Stimulated activated CD8-positive, alpha-beta memory T cell treated with anti-CD3 and anti-CD28 coated beads, Interleukin-7, amount 100 ng/mL, for 1 hour (primary cell): ENCODE results near the gene ENDOU.

ENCODE experiments used
- DNase-seq, 2 donors: peaks; one replicate each; pipeline ENCODE4 v3.0.0-alpha.2; 2020; ENCODE audit warnings: low read depth in 2 of 2

ENDOU gene

DNA sequence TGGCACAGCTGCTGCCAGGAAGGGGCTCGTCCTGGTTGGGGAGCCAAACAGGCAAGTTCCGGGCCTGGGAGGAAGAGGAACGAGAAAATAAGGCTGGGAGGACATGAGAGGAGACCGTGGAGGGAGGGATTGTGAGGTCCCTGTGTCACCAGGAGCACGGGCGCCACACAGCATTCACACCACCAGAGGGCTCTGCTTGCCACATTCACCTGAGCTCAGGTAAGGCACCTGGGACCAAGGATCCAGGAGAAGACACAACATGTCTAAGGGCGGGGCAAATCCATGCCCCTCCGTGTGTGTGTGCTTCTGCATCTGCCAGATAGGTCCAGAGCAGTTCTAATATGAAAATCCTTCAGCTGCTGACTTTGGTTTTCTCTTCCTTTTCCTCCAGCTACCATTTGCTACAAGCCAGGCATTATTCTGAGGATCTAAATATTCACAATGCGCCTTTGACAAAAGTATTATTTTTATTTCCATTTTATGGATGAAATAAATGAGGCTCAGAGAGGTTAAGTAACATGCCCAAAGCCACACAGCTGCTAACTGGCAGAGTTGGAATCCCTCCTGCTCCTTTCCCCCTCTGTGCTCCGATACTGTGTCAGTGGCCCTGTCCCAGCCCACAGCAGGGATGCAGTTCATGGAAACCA is 18.8 kb upstream of the ENDOU start:
- DNase-seq: peak; percentile 20 to 53

DNA sequence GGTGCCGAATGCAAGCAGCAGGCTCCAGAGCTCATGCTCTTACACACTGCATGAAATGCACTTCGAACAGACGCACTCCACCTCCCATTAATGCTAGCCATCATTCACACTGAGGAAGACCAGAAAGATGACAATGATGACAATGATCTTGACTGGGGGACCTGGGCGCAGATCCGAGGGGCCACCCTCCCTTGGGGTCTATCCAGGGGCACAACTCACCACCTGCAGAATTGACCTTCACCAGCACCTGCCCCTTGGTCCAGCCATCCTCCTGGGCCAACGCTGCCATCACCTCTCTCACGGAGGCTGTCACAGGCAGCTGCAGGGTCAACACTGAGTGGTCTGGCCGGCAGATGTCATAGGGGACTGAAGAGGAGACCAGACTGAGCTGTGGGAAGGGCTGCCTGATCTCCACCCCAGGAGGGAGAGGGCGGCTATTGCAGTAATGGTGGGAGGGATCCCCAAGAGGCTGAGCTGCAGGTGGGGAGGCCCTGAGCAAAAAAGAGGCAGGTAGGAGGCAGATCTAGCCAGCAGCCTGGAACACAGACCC is 18.1 kb upstream of the ENDOU start:
- DNase-seq: no peak

- peak; percentile 45 to 62 for DNase-seq
Measured at GRCh38 chr12:47742253-47742825, 17.0 kb upstream of the ENDOU start.

DNA sequence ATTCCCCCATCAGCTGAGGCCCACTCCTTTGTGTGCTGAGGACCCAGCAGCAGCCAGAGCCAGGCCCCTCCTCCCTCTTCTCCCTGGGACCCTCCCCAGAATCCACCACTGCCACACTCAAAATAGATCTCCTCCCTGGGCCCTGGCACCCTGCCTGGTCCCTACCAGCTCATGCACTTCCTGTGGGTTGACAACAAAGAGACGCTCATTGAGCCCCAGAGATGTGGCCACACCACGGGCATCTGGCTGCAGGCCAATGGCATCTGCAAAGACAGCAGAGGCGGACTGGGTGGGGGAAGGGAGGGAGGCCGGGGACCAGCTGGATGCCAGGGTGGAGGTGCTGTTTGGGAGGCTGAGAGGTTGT is 16.0 kb upstream of the ENDOU start:
- DNase-seq: peak; percentile 30 to 37

DNA sequence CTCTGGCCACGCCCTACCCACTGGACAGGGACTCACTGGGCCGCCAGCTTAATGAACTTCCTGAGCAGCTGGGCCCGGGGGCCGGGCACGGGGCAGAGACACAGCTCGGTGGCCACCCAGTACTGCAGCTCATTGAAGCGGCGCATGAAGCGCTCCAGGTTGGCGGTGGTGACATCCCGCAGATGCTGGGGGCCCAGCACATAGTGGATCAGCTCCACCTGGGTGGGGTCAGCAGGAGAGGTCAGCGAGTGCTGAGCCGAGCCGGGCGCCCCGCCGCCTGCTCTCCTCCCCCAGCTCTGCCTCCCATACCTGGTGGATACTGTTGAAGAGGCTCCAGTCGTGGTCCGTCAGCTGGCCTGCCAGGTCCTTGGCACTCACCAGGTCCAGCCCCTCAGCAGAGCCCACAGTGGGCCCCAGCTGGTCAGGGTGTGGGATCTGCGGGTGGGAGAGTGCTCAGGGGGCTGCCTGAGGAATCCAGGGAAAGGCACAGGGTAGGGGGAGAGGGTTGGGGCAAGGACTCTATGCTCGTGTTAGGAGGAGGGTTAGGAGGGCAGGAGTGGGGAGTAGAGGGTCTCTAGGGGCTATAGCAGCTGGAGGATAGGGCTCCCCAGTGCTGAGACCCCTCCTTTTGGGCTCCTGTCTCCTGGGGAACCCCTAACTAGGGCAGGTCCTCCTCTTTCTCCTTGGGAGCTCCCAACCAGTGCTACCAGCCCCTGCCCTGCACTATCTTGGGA is 15.5 kb upstream of the ENDOU start:
- no peak for DNase-seq

- no peak for DNase-seq
Measured at GRCh38 chr12:47739979-47740378, 14.7 kb upstream of the ENDOU start.

GRCh38 chr12:47739297-47739696 is 14.0 kb upstream of the ENDOU start:
- DNase-seq: no peak

DNA sequence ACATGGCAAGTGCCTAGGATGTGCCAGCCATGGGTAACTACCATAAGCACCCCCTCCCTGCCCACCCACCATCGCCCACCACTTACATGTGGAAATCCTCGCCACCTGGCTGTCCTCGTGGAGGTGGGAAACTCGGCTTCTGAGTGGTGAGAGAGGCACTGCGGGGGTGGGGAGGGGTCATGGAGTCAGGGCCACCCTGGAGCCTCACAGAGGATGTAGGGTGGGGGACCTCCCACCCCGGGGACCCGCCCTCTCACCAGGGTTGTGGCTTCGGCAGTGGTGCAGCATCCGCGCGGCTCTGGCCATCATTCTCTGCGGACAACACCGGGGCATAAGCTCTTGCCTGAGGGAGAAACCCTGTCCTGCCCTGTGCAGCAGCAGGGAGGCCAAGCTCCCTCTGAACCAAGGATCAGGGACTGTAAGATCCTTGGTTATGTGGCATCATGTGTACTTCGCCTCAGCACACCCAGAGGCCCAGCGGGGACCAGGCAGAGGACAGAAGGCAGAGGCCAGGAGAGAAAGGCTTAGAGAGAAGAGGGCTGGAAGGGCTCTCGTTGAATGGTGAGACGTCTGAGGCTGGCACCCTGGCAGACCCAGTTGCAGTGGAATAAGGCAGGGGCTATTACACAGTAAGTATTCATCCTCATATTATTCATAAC is 12.8 kb upstream of the ENDOU start:
- DNase-seq: no peak

GRCh38 chr12:47736877-47737676 is 11.8 kb upstream of the ENDOU start:
- no peak for DNase-seq

DNA sequence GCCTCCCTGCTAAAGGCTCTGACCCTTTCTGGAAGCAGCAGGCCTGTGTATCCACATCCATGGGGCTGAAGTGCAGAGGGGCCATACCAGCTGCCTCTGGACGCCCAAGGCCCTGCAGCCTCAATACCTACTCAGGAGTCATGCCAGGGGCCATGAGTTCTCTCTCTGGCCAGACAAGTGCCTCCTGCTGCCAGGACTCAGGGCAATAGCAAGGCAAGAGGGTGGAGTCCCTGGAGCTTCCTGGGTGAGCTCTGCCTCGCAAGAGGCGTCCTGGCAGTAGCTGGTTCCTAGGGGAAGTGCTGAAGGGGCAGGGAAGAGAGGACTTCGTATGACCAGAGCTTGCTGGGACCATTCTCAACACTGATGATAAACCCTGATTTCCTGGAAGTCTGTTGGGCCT is 10.9 kb upstream of the ENDOU start:
- no peak for DNase-seq

DNA sequence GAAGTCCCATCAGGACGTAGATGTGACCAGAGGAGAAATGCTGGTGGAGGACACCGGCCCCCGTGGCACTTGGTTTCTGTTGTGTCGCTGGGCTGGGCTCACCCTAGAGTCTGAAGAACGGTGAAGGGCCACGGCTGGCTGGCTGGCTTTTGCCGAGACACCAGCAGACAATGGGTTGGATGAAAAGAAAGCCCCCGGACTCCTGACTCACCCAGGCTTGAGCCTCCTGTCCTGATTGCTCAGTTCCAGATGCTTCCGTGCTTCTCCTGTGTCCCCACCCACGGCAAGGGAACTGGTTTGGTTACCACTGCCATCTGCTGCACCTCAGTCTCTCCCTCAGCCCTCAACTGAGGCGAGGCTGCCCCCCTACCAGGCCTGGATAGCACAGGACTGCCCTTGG is 10.4 kb upstream of the ENDOU start:
- DNase-seq: no peak

GRCh38 chr12:47734725-47735480 is 9.6 kb upstream of the ENDOU start:
- no peak for DNase-seq

DNA sequence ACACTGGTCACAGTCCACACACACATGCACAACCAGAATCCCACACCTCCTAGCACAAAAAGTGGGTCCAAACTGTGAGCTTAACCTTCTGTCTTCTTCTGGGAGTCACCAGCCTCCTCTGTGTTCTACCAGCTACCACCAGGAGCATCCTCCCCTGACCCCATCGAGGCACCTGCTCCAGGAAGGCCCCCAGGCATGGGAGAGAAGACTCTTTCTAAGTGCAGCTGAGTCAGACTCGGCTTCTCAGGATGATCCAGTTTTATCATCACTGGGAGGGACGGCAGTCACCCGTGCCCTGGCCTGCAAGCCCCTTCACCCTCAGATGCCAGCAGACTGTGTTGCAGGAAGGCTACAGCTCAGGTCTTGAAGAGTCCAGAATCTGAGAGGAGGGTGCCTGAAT is 7.9 kb upstream of the ENDOU start:
- DNase-seq: no peak

DNA sequence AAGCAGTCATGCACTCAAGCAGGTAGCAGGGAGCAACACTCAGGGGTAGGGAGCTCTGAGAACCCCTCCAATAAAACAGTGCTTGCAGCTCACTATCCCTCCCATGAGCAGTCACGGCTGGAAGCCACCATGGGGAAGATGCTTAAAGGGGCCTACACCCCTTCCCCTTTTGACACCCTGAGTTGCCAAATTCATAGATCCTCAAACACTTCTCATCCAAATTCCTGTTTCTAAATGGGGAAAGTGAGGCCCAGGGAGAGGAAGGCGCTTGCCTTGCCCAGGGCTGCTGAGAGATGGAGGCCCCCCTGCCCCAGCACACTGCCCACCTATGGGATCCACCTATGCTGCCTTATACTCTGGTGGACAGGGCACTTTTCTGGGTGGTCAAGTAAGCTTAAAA is 7.2 kb upstream of the ENDOU start:
- DNase-seq: no peak

DNA sequence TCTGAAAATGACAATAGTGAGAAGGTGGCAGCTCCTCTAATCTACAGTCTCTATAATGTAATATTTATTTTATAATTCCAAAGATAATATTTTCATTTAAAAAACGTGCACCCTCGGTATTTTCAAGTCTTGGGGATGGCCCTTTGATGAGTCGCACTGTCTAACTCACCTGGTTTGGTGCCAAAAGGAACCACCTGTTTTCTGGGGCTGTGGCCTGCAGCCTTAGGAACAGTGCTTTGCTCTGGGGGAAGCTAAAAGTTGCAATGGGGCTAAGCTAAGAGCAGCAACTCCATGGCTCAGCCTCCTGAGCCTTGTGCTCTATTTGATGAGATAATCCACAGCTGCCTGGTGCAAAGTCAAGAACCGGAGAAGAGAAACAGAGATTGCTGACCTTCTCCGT is 6.4 kb upstream of the ENDOU start:
- DNase-seq: no peak

GRCh38 chr12:47730341-47730744 is 5.1 kb upstream of the ENDOU start:
- no peak for DNase-seq

DNA sequence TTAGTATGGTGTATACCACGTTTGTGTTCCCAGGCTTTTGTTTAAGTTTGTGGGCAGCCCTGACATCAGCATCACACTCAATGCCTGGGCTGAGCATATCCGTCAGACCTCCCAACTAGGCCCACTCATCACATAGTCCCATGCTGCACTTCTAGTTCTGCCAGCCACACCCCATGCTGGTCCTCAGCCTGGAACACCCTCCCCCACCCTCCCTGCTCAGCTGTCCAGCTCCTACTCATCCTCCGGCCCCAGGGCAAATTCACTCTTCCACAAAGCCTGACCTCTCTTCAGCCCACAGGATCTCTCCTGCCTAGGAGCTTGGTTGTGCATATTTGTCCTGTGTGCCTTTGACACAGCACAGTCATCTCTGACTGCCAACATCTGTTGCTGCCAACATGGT is 3.9 kb upstream of the ENDOU start:
- no peak for DNase-seq

DNA sequence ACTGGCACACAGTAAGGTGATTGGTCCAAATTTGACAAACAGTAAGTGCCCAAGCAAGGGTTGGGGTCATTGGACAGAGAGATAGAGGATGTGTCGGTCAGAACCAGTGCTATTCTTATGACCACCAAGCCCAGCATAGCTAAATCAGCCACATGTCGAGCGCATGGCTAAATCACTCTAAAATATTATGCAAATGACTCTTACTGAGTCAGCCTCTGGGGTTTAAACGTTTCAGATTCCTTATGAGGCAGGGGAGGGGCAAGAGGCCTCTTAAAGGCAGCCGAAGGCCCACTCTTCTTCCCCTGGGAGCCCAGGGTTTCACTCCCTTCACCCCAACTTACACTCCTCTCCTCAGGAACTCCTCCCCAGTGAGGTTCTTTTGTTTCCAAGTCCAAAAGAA is 603 bp upstream of the ENDOU start:
- no peak for DNase-seq

DNA sequence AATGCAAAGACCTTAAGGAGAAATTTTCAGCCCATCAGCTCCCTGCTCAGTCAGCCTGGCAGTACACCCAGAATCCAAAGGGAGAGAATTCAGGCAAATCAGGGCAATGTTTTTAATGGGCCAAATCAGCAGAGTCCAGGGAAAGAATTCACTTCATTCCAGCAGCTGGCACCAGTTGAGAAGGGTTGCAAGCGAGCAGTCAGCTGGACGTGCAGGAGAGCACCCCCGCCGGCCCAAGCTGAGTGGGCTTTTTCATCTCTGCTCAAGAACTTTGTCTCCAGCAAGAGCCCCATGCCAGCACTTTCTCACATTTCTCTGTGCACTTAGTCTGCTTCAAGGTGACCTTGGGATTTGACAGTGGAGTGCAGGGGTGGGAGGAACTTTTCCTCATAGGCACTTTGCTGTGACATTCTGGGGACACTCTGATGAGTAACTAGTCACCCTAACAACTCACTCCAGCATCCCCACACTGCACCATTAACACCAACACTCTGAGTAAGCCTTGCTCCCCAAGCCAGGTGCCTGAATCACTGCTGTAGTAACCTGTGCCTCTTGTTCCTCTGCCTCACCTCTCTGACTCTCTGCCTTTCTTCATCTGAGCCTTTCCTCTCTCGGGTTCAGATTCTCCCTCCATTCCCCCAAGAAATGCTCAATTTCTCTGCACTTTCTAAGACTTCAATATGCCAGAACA is 2.2 kb downstream of the ENDOU start:
- DNase-seq: no peak

DNA sequence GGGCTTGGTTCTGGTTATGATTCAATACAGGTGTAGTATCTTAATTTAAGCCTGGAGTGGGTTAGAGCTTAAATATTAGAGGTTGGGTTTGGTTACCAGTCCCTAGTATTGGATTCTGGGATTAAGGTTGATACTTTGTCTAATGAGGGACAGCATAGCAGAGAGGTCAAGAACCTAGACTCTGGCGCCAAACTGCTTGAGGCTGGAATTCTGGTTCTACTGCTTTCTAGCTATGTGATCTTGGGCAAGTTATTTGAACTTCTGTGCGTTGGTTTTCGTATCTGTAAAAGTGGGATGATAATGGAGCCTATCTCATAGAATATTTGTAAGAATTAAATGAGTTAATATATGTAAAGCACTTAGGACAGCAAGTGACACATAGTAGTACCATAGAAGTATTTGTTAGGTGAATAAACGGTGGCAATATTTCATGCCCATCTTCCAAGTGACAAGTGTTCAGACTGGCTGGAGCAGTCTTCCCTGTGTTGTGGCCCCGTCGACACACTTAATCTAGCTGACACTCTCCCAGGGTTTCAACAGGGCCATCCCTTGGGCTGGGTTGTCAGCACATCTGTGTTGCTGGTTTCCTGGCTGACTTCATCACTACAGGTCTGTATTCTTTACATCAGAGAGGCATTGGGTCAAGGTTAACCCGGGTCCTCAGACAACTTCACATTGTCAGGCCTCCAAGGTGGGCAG is 3.0 kb downstream of the ENDOU start:
- DNase-seq: no peak
